ENCODE results near the gene LRRC27. TPM values are rescaled to one million over a fixed set of nuclear protein-coding genes. Genes with fewer than 3 reads are reported as not detected.

The LRRC27 gene
- total RNA-seq, 1 experiment from 2014 or later: 5.6 TPM

- no peak for ATAC-seq
- no TSS peak for BruUV-seq (replicated peaks)
- no peak overlapping the region for H3K4me3 ChIP-seq (ENCODE audit: low read length)
- no peak overlapping the region for H3K4me2 ChIP-seq (ENCODE audit: low read length)
- CTCF ChIA-PET: no interaction called here
- no peak overlapping the region for H3K27ac ChIP-seq (ENCODE audit: low read length)
- peaks cover 17% of the 10 kb centered on the region for H3K4me1 ChIP-seq (ENCODE audit: insufficient read depth, low read length)
- no peaks in the 10 kb centered on the region for H3K36me3 ChIP-seq (ENCODE audit: low read depth, low read length)
- no peak overlapping the region for H2AFZ ChIP-seq (ENCODE audit: low read length)
- no peak for DNase-seq
- intact Hi-C loops (cut with micrococcal nuclease): no loop called here
- no peak overlapping the region for H3K9ac ChIP-seq (ENCODE audit: low read length)
- H3K9me3 ChIP-seq (ENCODE audit: low read length): no peaks in the 10 kb centered on the region
- no peaks in the 10 kb centered on the region for H3K9me2 ChIP-seq (replicated peaks; ENCODE audit: low read length)
- peaks cover 29% of the 10 kb centered on the region for H3K79me2 ChIP-seq (ENCODE audit: low read length)
- H3K27me3 ChIP-seq (ENCODE audit: low read length): no peaks in the 10 kb centered on the region
- TF ChIP-seq CTCF (conservative IDR thresholded peaks at IDR 0.05; ENCODE audit: low read depth, low read length) (no peak), EZH2phosphoT487 (IDR thresholded peaks at IDR 0.05; ENCODE audit: borderline replicate concordance, low read length) (no peak), EZH2 (IDR thresholded peaks at IDR 0.05; ENCODE audit: low read length, unreplicated experiment) (no peak)
- no peaks in the 10 kb centered on the region for H4K20me1 ChIP-seq (ENCODE audit: low read length)
- POLR2A ChIA-PET (ENCODE audit: unreplicated experiment): no interaction called here
- H3F3A ChIP-seq (ENCODE audit: low read length, unreplicated experiment): no peaks in the 10 kb centered on the region
These were observed 7.8 kb upstream of the LRRC27 start for GRCh38 chr10:132324186-132324585.

- intact Hi-C loops (cut with micrococcal nuclease): no loop called here
- no peaks in the 10 kb centered on the region for H3K27me3 ChIP-seq (ENCODE audit: low read length)
- no peaks in the 10 kb centered on the region for H3K4me1 ChIP-seq (ENCODE audit: insufficient read depth, low read length)
- H3K27ac ChIP-seq (ENCODE audit: low read length): no peak overlapping the region
- H3K4me3 ChIP-seq (ENCODE audit: low read length): no peak overlapping the region
- no peaks in the 10 kb centered on the region for H3K36me3 ChIP-seq (ENCODE audit: low read depth, low read length)
- H3K9ac ChIP-seq (ENCODE audit: low read length): no peak overlapping the region
- no peak for DNase-seq
- ATAC-seq: no peak
- ChIA-PET POLR2A (ENCODE audit: unreplicated experiment) (no interaction called here), CTCF (no interaction called here)
- no peaks in the 10 kb centered on the region for H3F3A ChIP-seq (ENCODE audit: low read length, unreplicated experiment)
- BruUV-seq (replicated peaks): no TSS peak
- peaks cover 52% of the 10 kb centered on the region for H3K79me2 ChIP-seq (ENCODE audit: low read length)
- H3K4me2 ChIP-seq (ENCODE audit: low read length): no peak overlapping the region
- H2AFZ ChIP-seq (ENCODE audit: low read length): no peak overlapping the region
- no peaks in the 10 kb centered on the region for H3K9me2 ChIP-seq (replicated peaks; ENCODE audit: low read length)
- H4K20me1 ChIP-seq (ENCODE audit: low read length): no peaks in the 10 kb centered on the region
- no peaks in the 10 kb centered on the region for H3K9me3 ChIP-seq (ENCODE audit: low read length)
- TF ChIP-seq EZH2phosphoT487 (IDR thresholded peaks at IDR 0.05; ENCODE audit: borderline replicate concordance, low read length): no peak
- TF ChIP-seq CTCF (conservative IDR thresholded peaks at IDR 0.05; ENCODE audit: low read depth, low read length): no peak
- TF ChIP-seq EZH2 (IDR thresholded peaks at IDR 0.05; ENCODE audit: low read length, unreplicated experiment): no peak
These were observed 5.6 kb upstream of the LRRC27 start for GRCh38 chr10:132326344-132326889.

- BruUV-seq (replicated peaks): no TSS peak
- H3K27ac ChIP-seq (ENCODE audit: low read length): no peak overlapping the region
- no peaks in the 10 kb centered on the region for H4K20me1 ChIP-seq (ENCODE audit: low read length)
- H3K9me2 ChIP-seq (replicated peaks; ENCODE audit: low read length): no peaks in the 10 kb centered on the region
- H3K4me3 ChIP-seq (ENCODE audit: low read length): no peak overlapping the region
- no peak overlapping the region for H2AFZ ChIP-seq (ENCODE audit: low read length)
- H3F3A ChIP-seq (ENCODE audit: low read length, unreplicated experiment): no peaks in the 10 kb centered on the region
- peaks cover 54% of the 10 kb centered on the region for H3K79me2 ChIP-seq (ENCODE audit: low read length)
- intact Hi-C loops (cut with micrococcal nuclease): no loop called here
- no peaks in the 10 kb centered on the region for H3K27me3 ChIP-seq (ENCODE audit: low read length)
- POLR2A ChIA-PET (ENCODE audit: unreplicated experiment): no interaction called here
- ATAC-seq: no peak
- no peaks in the 10 kb centered on the region for H3K9me3 ChIP-seq (ENCODE audit: low read length)
- CTCF ChIA-PET: no interaction called here
- no peak overlapping the region for H3K9ac ChIP-seq (ENCODE audit: low read length)
- DNase-seq: no peak
- no peaks in the 10 kb centered on the region for H3K36me3 ChIP-seq (ENCODE audit: low read depth, low read length)
- no peak overlapping the region for H3K4me2 ChIP-seq (ENCODE audit: low read length)
- no peaks in the 10 kb centered on the region for H3K4me1 ChIP-seq (ENCODE audit: insufficient read depth, low read length)
- TF ChIP-seq CTCF (conservative IDR thresholded peaks at IDR 0.05; ENCODE audit: low read depth, low read length): no peak
- no peak for TF ChIP-seq EZH2phosphoT487 (IDR thresholded peaks at IDR 0.05; ENCODE audit: borderline replicate concordance, low read length)
- TF ChIP-seq EZH2 (IDR thresholded peaks at IDR 0.05; ENCODE audit: low read length, unreplicated experiment): no peak
These were observed 5.1 kb upstream of the LRRC27 start for GRCh38 chr10:132326925-132327324.
